Fibroblast of lung (primary cell): Measurements from ENCODE around the gene UFSP1. TPM values are rescaled to one million over a fixed set of nuclear protein-coding genes. Genes with fewer than 3 reads are reported as not detected.

Experiments
- DNase-seq, 2 donors: peaks; one replicate each; pipeline versions ENCODE4 v3.0.0 to v3.0.0-alpha.2; 2010; ENCODE audit warnings: low read depth in 2 of 2
- H2AFZ ChIP-seq: 2 replicates; pipeline ENCODE4 v1.5.1; 2012; ENCODE audit warnings: low read length, control low read depth, inconsistent platforms
- H3K27ac ChIP-seq: 2 replicates; pipeline ENCODE4 v1.5.1; 2011; ENCODE audit warnings: low read length, control low read depth; ENCODE audit not compliant: insufficient read depth
- H3K27me3 ChIP-seq: 2 replicates; pipeline ENCODE4 v1.5.1; 2011; ENCODE audit warnings: mild to moderate bottlenecking, low read length; ENCODE audit not compliant: control insufficient read depth, insufficient read depth
- H3K36me3 ChIP-seq: 2 replicates; pipeline ENCODE4 v1.5.1; 2011; ENCODE audit warnings: low read length; ENCODE audit not compliant: control insufficient read depth, insufficient read depth
- H3K4me1 ChIP-seq: 2 replicates; pipeline ENCODE4 v1.5.1; 2011; ENCODE audit warnings: low read length; ENCODE audit not compliant: control insufficient read depth, insufficient read depth; ENCODE audit errors: extremely low read depth
- H3K4me2 ChIP-seq: 2 replicates; pipeline ENCODE4 v1.5.1; 2011; ENCODE audit warnings: low read length, control low read depth; ENCODE audit not compliant: insufficient read depth; ENCODE audit errors: extremely low read depth
- H3K4me3 ChIP-seq, 4 experiments: fragments of 200-600 bp in 1 of 4; sonication (generic) in 1 of 4; replicated peaks in 1 of 4; 2 replicates each; pipeline ENCODE4 v1.5.1; 2011 to 2016; ENCODE audit warnings: low read length in 4 of 4, low read depth in 3 of 4, mild to moderate bottlenecking in 3 of 4, control low read depth in 2 of 4, inconsistent platforms in 1 of 4, mixed read lengths in 1 of 4; ENCODE audit not compliant: insufficient read depth in 1 of 4; ENCODE audit errors: control extremely low read depth in 1 of 4
- H3K79me2 ChIP-seq: 2 replicates; pipeline ENCODE4 v1.5.1; 2012; ENCODE audit warnings: mild to moderate bottlenecking, low read length, inconsistent platforms; ENCODE audit not compliant: control insufficient read depth, insufficient read depth
- H3K9ac ChIP-seq: 2 replicates; pipeline ENCODE4 v1.5.1; 2011; ENCODE audit warnings: mild to moderate bottlenecking, low read length, control low read depth; ENCODE audit not compliant: insufficient read depth
- H3K9me3 ChIP-seq: 2 replicates; pipeline ENCODE4 v1.5.1; 2012; ENCODE audit warnings: low read depth, low read length; ENCODE audit not compliant: control insufficient read depth, insufficient read depth
- H4K20me1 ChIP-seq: 2 replicates; pipeline ENCODE4 v1.5.1; 2011; ENCODE audit warnings: low read length; ENCODE audit not compliant: control insufficient read depth, insufficient read depth; ENCODE audit errors: extremely low read depth
- EZH2 ChIP-seq: IDR thresholded peaks from 2 replicates; pipeline ENCODE4 v1.5.1; 2012; ENCODE audit warnings: low read length, control low read depth, mild to moderate bottlenecking; ENCODE audit errors: missing control alignments
- polyA plus RNA-seq, 2 donors: library from polyadenylated mRNA; depleted of rRNA in 1 of 2; stranded (reverse) in 1 of 2; unstranded in 1 of 2; fragments of >200 nt; gene quantifications; 2 replicates each; pipeline ENCODE4 v1.2.1, GENCODE V29; 2011 to 2012; ENCODE audit warnings: missing spikeins in 1 of 2
- total RNA-seq: library from RNA; depleted of rRNA; stranded (reverse); fragments of >200 nt; gene quantifications from 2 replicates; pipeline ENCODE4 v1.2.1, GENCODE V29; 2014
- TF ChIP-seq, protein P1 (sequence below), 2 donors: IDR thresholded peaks in 1 of 2; conservative IDR thresholded peaks in 1 of 2; 1 replicate in 1 of 2; 2 replicates in 1 of 2; pipeline ENCODE4 v1.5.1; 2011 to 2012; ENCODE audit warnings: low read length in 2 of 2, control low read depth in 1 of 2, inconsistent platforms in 1 of 2, low read depth in 1 of 2, mild to moderate bottlenecking in 1 of 2

Gene UFSP1
- total and polyA plus RNA-seq, 2 donors (not counting 1 experiment from before 2014, with no cell fraction given): 1.1 to 4.0 TPM

DNA sequence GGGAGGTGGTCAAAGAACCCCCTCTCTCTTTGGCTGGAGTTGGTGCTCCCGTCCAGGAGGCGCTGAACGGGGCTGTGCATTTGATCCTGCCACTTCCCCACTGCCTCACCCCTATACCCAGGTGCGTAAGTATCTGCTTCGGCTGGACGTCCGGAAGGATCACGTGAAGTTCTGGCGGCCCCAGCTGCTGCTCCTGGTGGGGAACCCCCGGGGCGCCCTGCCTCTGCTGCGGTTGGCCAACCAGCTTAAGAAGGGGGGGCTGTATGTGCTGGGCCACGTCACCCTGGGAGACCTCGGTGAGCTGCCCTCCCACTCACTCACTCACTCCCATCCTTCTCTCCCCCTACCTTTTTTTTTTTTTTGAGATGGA lies 27.9 kb downstream of the UFSP1 start:
- H3K36me3 ChIP-seq: peaks cover 11% of the 10 kb centered on the region
- TF ChIP-seq, protein P1, sequence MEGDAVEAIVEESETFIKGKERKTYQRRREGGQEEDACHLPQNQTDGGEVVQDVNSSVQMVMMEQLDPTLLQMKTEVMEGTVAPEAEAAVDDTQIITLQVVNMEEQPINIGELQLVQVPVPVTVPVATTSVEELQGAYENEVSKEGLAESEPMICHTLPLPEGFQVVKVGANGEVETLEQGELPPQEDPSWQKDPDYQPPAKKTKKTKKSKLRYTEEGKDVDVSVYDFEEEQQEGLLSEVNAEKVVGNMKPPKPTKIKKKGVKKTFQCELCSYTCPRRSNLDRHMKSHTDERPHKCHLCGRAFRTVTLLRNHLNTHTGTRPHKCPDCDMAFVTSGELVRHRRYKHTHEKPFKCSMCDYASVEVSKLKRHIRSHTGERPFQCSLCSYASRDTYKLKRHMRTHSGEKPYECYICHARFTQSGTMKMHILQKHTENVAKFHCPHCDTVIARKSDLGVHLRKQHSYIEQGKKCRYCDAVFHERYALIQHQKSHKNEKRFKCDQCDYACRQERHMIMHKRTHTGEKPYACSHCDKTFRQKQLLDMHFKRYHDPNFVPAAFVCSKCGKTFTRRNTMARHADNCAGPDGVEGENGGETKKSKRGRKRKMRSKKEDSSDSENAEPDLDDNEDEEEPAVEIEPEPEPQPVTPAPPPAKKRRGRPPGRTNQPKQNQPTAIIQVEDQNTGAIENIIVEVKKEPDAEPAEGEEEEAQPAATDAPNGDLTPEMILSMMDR (conservative IDR thresholded peaks at IDR 0.05 in 1 of 2, IDR thresholded peaks at IDR 0.05 in 1 of 2; ENCODE audit: low read depth in 1 of 2, low read length in 2 of 2): no peak
- no peak for TF ChIP-seq EZH2
- H3K9me3 ChIP-seq: no peaks in the 10 kb centered on the region
- H3K79me2 ChIP-seq: no peaks in the 10 kb centered on the region
- no peaks in the 10 kb centered on the region for H4K20me1 ChIP-seq
- no peak overlapping the region for H3K27ac ChIP-seq
- no peaks in the 10 kb centered on the region for H3K27me3 ChIP-seq
- H2AFZ ChIP-seq: no peak overlapping the region
- H3K4me2 ChIP-seq: no peak overlapping the region
- DNase-seq: no peak
- H3K9ac ChIP-seq: no peak overlapping the region
- no peak overlapping the region for H3K4me3 ChIP-seq
- peaks cover 2% of the 10 kb centered on the region for H3K4me1 ChIP-seq

DNA sequence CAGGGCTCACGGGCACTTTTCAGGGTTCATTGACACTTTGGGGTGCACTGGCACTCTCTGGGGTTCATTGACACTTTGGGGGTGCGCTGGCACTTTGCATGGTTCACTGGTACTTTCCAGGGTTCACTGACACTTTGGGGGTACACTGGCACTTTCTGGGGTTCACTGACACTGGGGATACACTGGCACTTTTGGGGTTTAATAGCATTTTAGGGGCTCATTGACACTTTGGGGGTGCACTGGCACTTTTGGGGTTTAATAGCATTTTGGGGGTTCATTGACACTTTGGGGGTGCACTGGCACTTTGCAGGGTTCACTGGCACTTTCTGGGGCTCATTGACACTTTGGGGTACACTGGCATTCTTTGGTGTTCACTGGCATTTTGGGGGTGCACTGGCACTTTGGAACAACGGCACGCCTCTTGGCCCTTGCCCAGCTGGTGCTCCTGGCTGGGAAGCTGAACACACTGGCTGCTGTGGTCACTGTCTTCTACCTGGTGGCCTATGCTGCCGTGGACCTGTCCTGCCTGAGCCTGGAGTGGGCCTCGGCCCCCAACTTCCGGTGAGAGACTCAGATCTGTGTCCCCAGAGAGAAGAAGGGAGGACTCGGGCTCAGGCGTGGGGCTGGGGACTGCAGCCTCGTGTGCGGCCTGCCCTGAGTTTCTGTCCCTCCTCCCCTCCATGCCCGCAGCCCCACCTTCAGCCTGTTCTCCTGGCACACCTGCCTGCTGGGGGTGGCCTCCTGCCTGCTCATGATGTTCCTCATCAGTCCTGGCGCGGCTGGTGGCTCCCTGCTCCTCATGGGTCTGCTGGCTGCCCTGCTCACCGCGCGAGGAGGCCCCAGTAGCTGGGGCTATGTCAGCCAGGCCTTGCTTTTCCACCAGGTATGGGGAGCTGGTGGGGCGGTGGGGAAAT lies 28.6 kb downstream of the UFSP1 start:
- H3K9ac ChIP-seq: no peak overlapping the region
- H3K36me3 ChIP-seq: peaks cover 11% of the 10 kb centered on the region
- H3K4me2 ChIP-seq: no peak overlapping the region
- H3K4me1 ChIP-seq: no peaks in the 10 kb centered on the region
- no peaks in the 10 kb centered on the region for H3K9me3 ChIP-seq
- no peak overlapping the region for H3K4me3 ChIP-seq
- TF ChIP-seq EZH2: no peak
- TF ChIP-seq, protein P1 (conservative IDR thresholded peaks at IDR 0.05 in 1 of 2, IDR thresholded peaks at IDR 0.05 in 1 of 2; ENCODE audit: low read depth in 1 of 2, low read length in 2 of 2): no peak
- H4K20me1 ChIP-seq: no peaks in the 10 kb centered on the region
- H3K27me3 ChIP-seq: no peaks in the 10 kb centered on the region
- no peak for DNase-seq
- H3K79me2 ChIP-seq: no peaks in the 10 kb centered on the region
- H2AFZ ChIP-seq: no peak overlapping the region
- no peak overlapping the region for H3K27ac ChIP-seq

GRCh38 chr7:100859856-100860255 lies 29.7 kb downstream of the UFSP1 start:
- TF ChIP-seq, protein P1 (conservative IDR thresholded peaks at IDR 0.05 in 1 of 2, IDR thresholded peaks at IDR 0.05 in 1 of 2; ENCODE audit: low read depth in 1 of 2, low read length in 2 of 2): no peak
- TF ChIP-seq EZH2: no peak
- H3K27ac ChIP-seq: no peak overlapping the region

More at GRCh38 chr7:100859856-100860255, 29.7 kb downstream of the UFSP1 start:
- Histone ChIP-seq H3K4me2 (no peak overlapping the region), H3K9ac (no peak overlapping the region), H3K27me3 (no peaks in the 10 kb centered on the region), H3K4me3 (no peak overlapping the region), H3K4me1 (no peaks in the 10 kb centered on the region), H3K36me3 (peaks cover 14% of the 10 kb centered on the region), H3K79me2 (no peaks in the 10 kb centered on the region), H4K20me1 (no peaks in the 10 kb centered on the region), H2AFZ (no peak overlapping the region), H3K9me3 (no peaks in the 10 kb centered on the region)
- no peak for DNase-seq
